ENCODE data around the gene UBAP2L.
"Not testable (repeated sequence)": the region's sequence is repeated elsewhere in the genome, so short reads cannot be mapped to it uniquely, and the experiment has no call there.

The UBAP2L gene

GRCh38 chr1:154218545-154218944 lies 2.2 kb upstream of the UBAP2L start:
- no peaks in the 10 kb centered on the region for H3K9me3 ChIP-seq (ENCODE audit: control insufficient read depth, insufficient read depth, low read length)
- H3K4me1 ChIP-seq (ENCODE audit: insufficient read depth, low read length) = peaks cover 7% of the 10 kb centered on the region; the same call in 1 of the 2 replicates
- H3K36me3 ChIP-seq (ENCODE audit: insufficient read depth, low read length) = peaks cover 18% of the 10 kb centered on the region
- 0 out of 2 replicates have a peak overlapping the region, but pooled peaks have one; percentile 98 for H3K9ac ChIP-seq (ENCODE audit: low read depth, low read length)

GRCh38 chr1:154219541-154219940 lies 1.2 kb upstream of the UBAP2L start:
- H3K36me3 ChIP-seq (ENCODE audit: insufficient read depth, low read length) = peaks cover 10% of the 10 kb centered on the region

GRCh38 chr1:154220970-154221277 lies 169 bp downstream of the UBAP2L start:
- peak overlapping the region; percentile 95; the same call in 1 of the 2 replicates for H3K9ac ChIP-seq (ENCODE audit: low read depth, low read length)
- peaks cover 13% of the 10 kb centered on the region for H3K36me3 ChIP-seq (ENCODE audit: insufficient read depth, low read length)
- peaks cover 12% of the 10 kb centered on the region; the same call in 1 of the 2 replicates for H3K4me1 ChIP-seq (ENCODE audit: insufficient read depth, low read length)
- no peaks in the 10 kb centered on the region for H3K9me3 ChIP-seq (ENCODE audit: control insufficient read depth, insufficient read depth, low read length)

More at GRCh38 chr1:154219541-154219940, 1.2 kb upstream of the UBAP2L start:
- H3K9ac ChIP-seq (ENCODE audit: low read depth, low read length) = peak overlapping the region; percentile 98
- H3K9me3 ChIP-seq (ENCODE audit: control insufficient read depth, insufficient read depth, low read length) = no peaks in the 10 kb centered on the region
- H3K4me1 ChIP-seq (ENCODE audit: insufficient read depth, low read length) = peaks cover 12% of the 10 kb centered on the region; the same call in 1 of the 2 replicates

- H3K4me1 ChIP-seq (ENCODE audit: insufficient read depth, low read length) = peaks cover 12% of the 10 kb centered on the region; the same call in 1 of the 2 replicates
- H3K36me3 ChIP-seq (ENCODE audit: insufficient read depth, low read length) = peaks cover 13% of the 10 kb centered on the region
- H3K9me3 ChIP-seq (ENCODE audit: control insufficient read depth, insufficient read depth, low read length) = no peaks in the 10 kb centered on the region
- peak overlapping the region; percentile 95 for H3K9ac ChIP-seq (ENCODE audit: low read depth, low read length)
Observed at GRCh38 chr1:154221278-154222001, 685 bp downstream of the UBAP2L start.

GRCh38 chr1:154222518-154222917 lies 1.8 kb downstream of the UBAP2L start:
- Histone ChIP-seq H3K9me3 (ENCODE audit: control insufficient read depth, insufficient read depth, low read length) (no peaks in the 10 kb centered on the region), H3K36me3 (ENCODE audit: insufficient read depth, low read length) (peaks cover 17% of the 10 kb centered on the region), H3K4me1 (ENCODE audit: insufficient read depth, low read length) (peaks cover 12% of the 10 kb centered on the region; the same call in 1 of the 2 replicates), H3K9ac (ENCODE audit: low read depth, low read length) (peak overlapping the region; percentile 95)

GRCh38 chr1:154222918-154223317 lies 2.2 kb downstream of the UBAP2L start:
- Histone ChIP-seq H3K4me1 (ENCODE audit: insufficient read depth, low read length) (peaks cover 12% of the 10 kb centered on the region; the same call in 1 of the 2 replicates), H3K9me3 (ENCODE audit: control insufficient read depth, insufficient read depth, low read length) (no peaks in the 10 kb centered on the region), H3K36me3 (ENCODE audit: insufficient read depth, low read length) (peaks cover 17% of the 10 kb centered on the region), H3K9ac (ENCODE audit: low read depth, low read length) (no peak overlapping the region)

- peaks cover 17% of the 10 kb centered on the region for H3K36me3 ChIP-seq (ENCODE audit: insufficient read depth, low read length)
- H3K9ac ChIP-seq (ENCODE audit: low read depth, low read length) = no peak overlapping the region
- H3K4me1 ChIP-seq (ENCODE audit: insufficient read depth, low read length) = peaks cover 12% of the 10 kb centered on the region; the same call in 1 of the 2 replicates
- H3K9me3 ChIP-seq (ENCODE audit: control insufficient read depth, insufficient read depth, low read length) = no peaks in the 10 kb centered on the region
Observed at GRCh38 chr1:154223621-154224020, 2.9 kb downstream of the UBAP2L start.

- H3K36me3 ChIP-seq (ENCODE audit: insufficient read depth, low read length) = peaks cover 18% of the 10 kb centered on the region
- no peak overlapping the region for H3K9ac ChIP-seq (ENCODE audit: low read depth, low read length)
- H3K4me1 ChIP-seq (ENCODE audit: insufficient read depth, low read length) = peaks cover 7% of the 10 kb centered on the region; the same call in 1 of the 2 replicates
- no peaks in the 10 kb centered on the region for H3K9me3 ChIP-seq (ENCODE audit: control insufficient read depth, insufficient read depth, low read length)
Observed at GRCh38 chr1:154225370-154225769, 4.6 kb downstream of the UBAP2L start.

GRCh38 chr1:154231112-154231511 lies 10.4 kb downstream of the UBAP2L start:
- H3K4me1 ChIP-seq (ENCODE audit: insufficient read depth, low read length); H3K9ac ChIP-seq (ENCODE audit: low read depth, low read length); H3K9me3 ChIP-seq (ENCODE audit: control insufficient read depth, insufficient read depth, low read length): not testable (repeated sequence)
- peaks cover 31% of the 10 kb centered on the region for H3K36me3 ChIP-seq (ENCODE audit: insufficient read depth, low read length)

GRCh38 chr1:154233127-154233526 lies 12.4 kb downstream of the UBAP2L start:
- H3K36me3 ChIP-seq (ENCODE audit: insufficient read depth, low read length) = peaks cover 41% of the 10 kb centered on the region
- H3K9ac ChIP-seq (ENCODE audit: low read depth, low read length); H3K9me3 ChIP-seq (ENCODE audit: control insufficient read depth, insufficient read depth, low read length); H3K4me1 ChIP-seq (ENCODE audit: insufficient read depth, low read length): not testable (repeated sequence)

- Histone ChIP-seq H3K9me3 (ENCODE audit: control insufficient read depth, insufficient read depth, low read length) (no peaks in the 10 kb centered on the region), H3K4me1 (ENCODE audit: insufficient read depth, low read length) (no peaks in the 10 kb centered on the region), H3K9ac (ENCODE audit: low read depth, low read length) (no peak overlapping the region), H3K36me3 (ENCODE audit: insufficient read depth, low read length) (peaks cover 32% of the 10 kb centered on the region)
Observed at GRCh38 chr1:154236855-154237254, 16.1 kb downstream of the UBAP2L start.

- Histone ChIP-seq H3K36me3 (ENCODE audit: insufficient read depth, low read length) (peaks cover 35% of the 10 kb centered on the region), H3K9ac (ENCODE audit: low read depth, low read length) (no peak overlapping the region), H3K9me3 (ENCODE audit: control insufficient read depth, insufficient read depth, low read length) (no peaks in the 10 kb centered on the region), H3K4me1 (ENCODE audit: insufficient read depth, low read length) (no peaks in the 10 kb centered on the region)
Observed at GRCh38 chr1:154237435-154237834, 16.7 kb downstream of the UBAP2L start.

- H3K4me1 ChIP-seq (ENCODE audit: insufficient read depth, low read length) = no peaks in the 10 kb centered on the region
- H3K9ac ChIP-seq (ENCODE audit: low read depth, low read length) = no peak overlapping the region
- H3K36me3 ChIP-seq (ENCODE audit: insufficient read depth, low read length) = peaks cover 36% of the 10 kb centered on the region
- no peaks in the 10 kb centered on the region for H3K9me3 ChIP-seq (ENCODE audit: control insufficient read depth, insufficient read depth, low read length)
Observed at GRCh38 chr1:154237880-154238506, 17.2 kb downstream of the UBAP2L start.

- no peaks in the 10 kb centered on the region for H3K4me1 ChIP-seq (ENCODE audit: insufficient read depth, low read length)
- peaks cover 48% of the 10 kb centered on the region for H3K36me3 ChIP-seq (ENCODE audit: insufficient read depth, low read length)
- H3K9ac ChIP-seq (ENCODE audit: low read depth, low read length) = no peak overlapping the region
- H3K9me3 ChIP-seq (ENCODE audit: control insufficient read depth, insufficient read depth, low read length) = no peaks in the 10 kb centered on the region
Observed at GRCh38 chr1:154239491-154239890, 18.7 kb downstream of the UBAP2L start.

GRCh38 chr1:154240294-154240833 lies 19.6 kb downstream of the UBAP2L start:
- H3K4me1 ChIP-seq (ENCODE audit: insufficient read depth, low read length) = no peaks in the 10 kb centered on the region
- no peak overlapping the region for H3K9ac ChIP-seq (ENCODE audit: low read depth, low read length)
- H3K36me3 ChIP-seq (ENCODE audit: insufficient read depth, low read length) = peaks cover 48% of the 10 kb centered on the region
- H3K9me3 ChIP-seq (ENCODE audit: control insufficient read depth, insufficient read depth, low read length) = no peaks in the 10 kb centered on the region
